22Rv1 (cell line): ENCODE measurements around the gene HS6ST3.
"Not testable (repeated sequence)": the region's sequence is repeated elsewhere in the genome, so short reads cannot be mapped to it uniquely, and the experiment has no call there.

Source experiments
- H3K27ac ChIP-seq: fragments of 450-650 bp; 2 replicates; pipeline ENCODE4 v1.5.1; 2017
- CTCF ChIP-seq: fragments of 450-650 bp; IDR thresholded peaks from 2 replicates; pipeline ENCODE4 v1.5.1; 2017; ENCODE audit warnings: mild to moderate bottlenecking
- ZFX ChIP-seq: fragments of 450-650 bp; IDR thresholded peaks from 2 replicates; pipeline ENCODE4 v1.6.1; 2017; ENCODE audit warnings: antibody characterized with exemption, borderline replicate concordance

Gene HS6ST3

GRCh38 chr13:96766306-96766705 lies 676.4 kb downstream of the HS6ST3 start:
- TF ChIP-seq CTCF (no peak), ZFX (no peak)
- no peak overlapping the region for H3K27ac ChIP-seq

GRCh38 chr13:96768524-96768923 lies 678.6 kb downstream of the HS6ST3 start:
- TF ChIP-seq ZFX (no peak), CTCF (no peak)
- no peak overlapping the region for H3K27ac ChIP-seq

GRCh38 chr13:96769874-96770273 lies 680.0 kb downstream of the HS6ST3 start:
- TF ChIP-seq CTCF (no peak), ZFX (no peak)
- no peak overlapping the region for H3K27ac ChIP-seq

GRCh38 chr13:96771486-96772367 lies 681.8 kb downstream of the HS6ST3 start:
- H3K27ac ChIP-seq: no peak overlapping the region

GRCh38 chr13:96772426-96772825 lies 682.5 kb downstream of the HS6ST3 start:
- TF ChIP-seq CTCF: no peak
- TF ChIP-seq ZFX: no peak

More at GRCh38 chr13:96771486-96772367, 681.8 kb downstream of the HS6ST3 start:
- TF ChIP-seq CTCF (no peak), ZFX (no peak)

GRCh38 chr13:96778302-96778701 lies 688.4 kb downstream of the HS6ST3 start:
- H3K27ac ChIP-seq: not testable (repeated sequence)

More at GRCh38 chr13:96772426-96772825, 682.5 kb downstream of the HS6ST3 start:
- no peak overlapping the region for H3K27ac ChIP-seq

GRCh38 chr13:96779691-96780090 lies 689.8 kb downstream of the HS6ST3 start:
- no peak for TF ChIP-seq ZFX
- no peak for TF ChIP-seq CTCF
- H3K27ac ChIP-seq: no peak overlapping the region

GRCh38 chr13:96780105-96780504 lies 690.2 kb downstream of the HS6ST3 start:
- TF ChIP-seq CTCF (no peak), ZFX (no peak)
- no peak overlapping the region for H3K27ac ChIP-seq
